ENCODE data around the gene NEDD1. TPM values are rescaled to one million over a fixed set of nuclear protein-coding genes. Genes with fewer than 3 reads are reported as not detected.

Gene NEDD1
- total RNA-seq, 1 experiment from 2014 or later = 17.2 TPM

- Histone ChIP-seq H3K14ac (ENCODE audit: insufficient read depth, low read length) (no peak overlapping the region), H3K18ac (ENCODE audit: insufficient read length, low read depth, low read length) (no peak overlapping the region), H3K9ac (ENCODE audit: extremely low read depth, insufficient read length, low read length) (no peak overlapping the region), H4K91ac (ENCODE audit: insufficient read length, low read depth, low read length) (no peak overlapping the region), H2BK12ac (ENCODE audit: insufficient read length, low read depth, low read length) (no peak overlapping the region), H3K27ac (ENCODE audit: insufficient read length, low read depth, low read length) (no peak overlapping the region), H4K5ac (ENCODE audit: insufficient read length, low read depth, low read length) (no peak overlapping the region), H4K20me1 (ENCODE audit: control insufficient read depth, insufficient read depth, insufficient read length) (no peaks in the 10 kb centered on the region), H3K4me1 (ENCODE audit: insufficient read depth, low read length) (no peaks in the 10 kb centered on the region), H3K4ac (ENCODE audit: low read depth, low read length) (no peak overlapping the region), H2BK5ac (ENCODE audit: insufficient read length, low read length) (no peak overlapping the region), H4K8ac (replicated peaks; ENCODE audit: insufficient read length, low read depth, low read length) (no peak overlapping the region), H3K23ac (ENCODE audit: insufficient read length, low read depth, low read length) (no peak overlapping the region), H3K79me2 (ENCODE audit: insufficient read depth, low read length) (no peaks in the 10 kb centered on the region), H3K23me2 (ENCODE audit: insufficient read length, low read depth, low read length, poor library complexity, severe bottlenecking) (no peaks in the 10 kb centered on the region), H3K79me1 (ENCODE audit: insufficient read depth, low read depth, low read length, poor library complexity, severe bottlenecking) (no peaks in the 10 kb centered on the region), H3K9me3 (ENCODE audit: control insufficient read depth, low read depth, low read length) (no peaks in the 10 kb centered on the region), H3K4me2 (ENCODE audit: insufficient read depth, insufficient read length, low read length) (no peak overlapping the region), H3T11ph (ENCODE audit: low read length) (no peak overlapping the region), H2BK15ac (ENCODE audit: low read depth, low read length) (no peak overlapping the region), H2AFZ (ENCODE audit: low read length) (no peak overlapping the region), H3K56ac (ENCODE audit: insufficient read length, low read depth, low read length) (no peak overlapping the region), H2BK20ac (ENCODE audit: low read depth, low read length, poor library complexity, severe bottlenecking) (no peak overlapping the region), H3K27me3 (ENCODE audit: insufficient read depth, low read length) (no peaks in the 10 kb centered on the region), H2AK5ac (ENCODE audit: insufficient read length, low read length) (no peak overlapping the region), H2BK120ac (ENCODE audit: low read depth, low read length, poor library complexity, severe bottlenecking) (no peak overlapping the region)
- Mint-ChIP-seq H3K4me1 (peaks cover 19 to 21% of the 10 kb centered on the region in 2 experiments), H3K4me3 (no peak overlapping the region), H3K9me3 (no peaks in the 10 kb centered on the region; a peak in 1 of 5 replicates), H3K27ac (no peak overlapping the region), H3K36me3 (ENCODE audit: insufficient read depth in 1 of 3, low read depth in 3 of 3) (no peaks in the 10 kb centered on the region), H3K27me3 (ENCODE audit: low read depth) (no peaks in the 10 kb centered on the region)
- DNase-seq = no peak
- TF ChIP-seq CTCF (conservative IDR thresholded peaks at IDR 0.05) = no peak
- WGBS (ENCODE audit: extremely low coverage, insufficient read length, low lambda C conversion rate) = no CpG with 5 or more reads among the region's 5 CpGs
These were observed 87.8 kb downstream of the NEDD1 start for GRCh38 chr12:96994900-96995299.

Measured in H9 (cell line).